ENCODE data around the gene CLTCL1.

DNA sequence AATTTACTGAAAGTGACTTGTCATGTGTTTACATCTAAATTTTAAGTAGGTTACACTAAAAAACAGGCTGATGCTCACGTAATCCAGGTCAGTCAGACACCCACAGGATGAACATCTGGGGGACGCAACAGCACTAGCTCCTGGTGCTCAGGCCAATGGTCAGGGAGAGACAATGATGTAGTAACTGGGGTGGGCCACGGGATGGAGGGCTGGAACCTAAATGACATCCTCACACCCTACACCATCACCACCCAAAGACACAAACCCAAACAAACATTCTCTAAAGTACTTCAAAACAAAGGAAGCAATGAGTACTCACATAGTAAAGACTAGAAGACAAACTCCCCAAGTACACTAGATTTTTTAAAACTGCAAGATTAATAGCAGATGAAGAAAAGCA, 59.5 kb downstream of the CLTCL1 start:
- TF ChIP-seq CTCF (IDR thresholded peaks at IDR 0.05): no peak
- TF ChIP-seq POLR2A (IDR thresholded peaks at IDR 0.05): no peak
